Prostate gland (tissue), 2 donors: ENCODE measurements around the gene CR1.
"Not testable (repeated sequence)": the region's sequence is repeated elsewhere in the genome, so short reads cannot be mapped to it uniquely, and the experiment has no call there.

ENCODE experiments used
- POLR2A ChIP-seq: fragments of 450-650 bp; IDR thresholded peaks from one replicate; pipeline ENCODE4 v1.6.1; 2016; ENCODE audit warnings: antibody characterized with exemption, mild to moderate bottlenecking
- TF ChIP-seq, protein P1 (sequence below), 4 experiments: fragments of 200-600 bp in 2 of 4; fragments of 450-650 bp in 2 of 4; sonication (generic) in 2 of 4; IDR thresholded peaks; 1 replicate in 3 of 4; 2 replicates in 1 of 4; pipeline ENCODE4 v1.5.1; 2016 to 2019; ENCODE audit warnings: antibody characterized with exemption in 4 of 4, mild to moderate bottlenecking in 2 of 4, moderate library complexity in 2 of 4

DNA sequence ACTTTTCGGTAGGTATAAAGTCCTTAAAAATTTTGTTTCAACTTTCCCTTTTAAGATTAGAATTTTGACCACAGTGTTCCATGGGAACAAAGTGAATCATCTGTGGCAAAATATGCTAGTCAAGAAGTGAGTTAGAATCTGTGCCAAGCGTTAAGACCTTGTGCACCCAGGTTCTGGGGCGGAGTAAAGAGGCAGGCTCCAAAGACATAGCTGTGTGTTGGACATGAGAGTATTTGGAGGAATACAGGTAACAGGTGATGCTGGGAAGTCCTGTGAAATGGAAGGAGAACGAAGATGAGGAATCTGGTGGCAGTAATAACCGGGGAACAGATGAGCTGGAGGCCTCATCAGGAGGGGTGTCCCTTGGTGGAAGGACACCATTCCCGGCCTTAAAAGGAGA lies 138.3 kb downstream of the CR1 start:
- TF ChIP-seq, protein P1, sequence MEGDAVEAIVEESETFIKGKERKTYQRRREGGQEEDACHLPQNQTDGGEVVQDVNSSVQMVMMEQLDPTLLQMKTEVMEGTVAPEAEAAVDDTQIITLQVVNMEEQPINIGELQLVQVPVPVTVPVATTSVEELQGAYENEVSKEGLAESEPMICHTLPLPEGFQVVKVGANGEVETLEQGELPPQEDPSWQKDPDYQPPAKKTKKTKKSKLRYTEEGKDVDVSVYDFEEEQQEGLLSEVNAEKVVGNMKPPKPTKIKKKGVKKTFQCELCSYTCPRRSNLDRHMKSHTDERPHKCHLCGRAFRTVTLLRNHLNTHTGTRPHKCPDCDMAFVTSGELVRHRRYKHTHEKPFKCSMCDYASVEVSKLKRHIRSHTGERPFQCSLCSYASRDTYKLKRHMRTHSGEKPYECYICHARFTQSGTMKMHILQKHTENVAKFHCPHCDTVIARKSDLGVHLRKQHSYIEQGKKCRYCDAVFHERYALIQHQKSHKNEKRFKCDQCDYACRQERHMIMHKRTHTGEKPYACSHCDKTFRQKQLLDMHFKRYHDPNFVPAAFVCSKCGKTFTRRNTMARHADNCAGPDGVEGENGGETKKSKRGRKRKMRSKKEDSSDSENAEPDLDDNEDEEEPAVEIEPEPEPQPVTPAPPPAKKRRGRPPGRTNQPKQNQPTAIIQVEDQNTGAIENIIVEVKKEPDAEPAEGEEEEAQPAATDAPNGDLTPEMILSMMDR (IDR thresholded peaks at IDR 0.05): not testable (repeated sequence)
- TF ChIP-seq POLR2A: not testable (repeated sequence)
